Measurements from ENCODE around the gene HBE1. TPM values are rescaled to one million over a fixed set of nuclear protein-coding genes. Genes with fewer than 3 reads are reported as not detected.
A peak's percentile ranks its signal among the peaks of the same experiment; 100 is the strongest.

The HBE1 gene
- total and polyA plus RNA-seq, 2 of the 8 experiments (the other 6 are each of a cell fraction or from before 2014, with no cell fraction given): 0.39 TPM; not detected in 1

DNA sequence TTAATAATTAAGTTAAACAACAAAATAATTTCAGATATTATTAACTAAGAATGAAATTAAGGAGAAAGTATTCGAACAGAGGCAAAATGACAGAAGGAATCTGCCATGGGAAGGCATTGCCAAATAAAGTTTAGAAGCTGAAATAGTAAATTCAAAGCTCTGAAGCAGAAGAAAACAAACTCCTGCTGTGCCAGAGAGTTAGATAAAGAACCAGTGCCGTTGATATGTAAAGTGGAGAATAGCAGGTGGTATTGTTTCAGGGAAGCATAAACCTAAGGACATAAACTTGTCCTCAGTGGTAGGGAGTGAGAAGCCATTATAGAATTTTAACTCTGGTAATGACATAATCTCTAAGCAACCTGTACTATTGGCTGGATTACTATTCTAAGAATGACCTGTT lies 12.4 kb downstream of the HBE1 start (continued):
- TF ChIP-seq, protein P1, sequence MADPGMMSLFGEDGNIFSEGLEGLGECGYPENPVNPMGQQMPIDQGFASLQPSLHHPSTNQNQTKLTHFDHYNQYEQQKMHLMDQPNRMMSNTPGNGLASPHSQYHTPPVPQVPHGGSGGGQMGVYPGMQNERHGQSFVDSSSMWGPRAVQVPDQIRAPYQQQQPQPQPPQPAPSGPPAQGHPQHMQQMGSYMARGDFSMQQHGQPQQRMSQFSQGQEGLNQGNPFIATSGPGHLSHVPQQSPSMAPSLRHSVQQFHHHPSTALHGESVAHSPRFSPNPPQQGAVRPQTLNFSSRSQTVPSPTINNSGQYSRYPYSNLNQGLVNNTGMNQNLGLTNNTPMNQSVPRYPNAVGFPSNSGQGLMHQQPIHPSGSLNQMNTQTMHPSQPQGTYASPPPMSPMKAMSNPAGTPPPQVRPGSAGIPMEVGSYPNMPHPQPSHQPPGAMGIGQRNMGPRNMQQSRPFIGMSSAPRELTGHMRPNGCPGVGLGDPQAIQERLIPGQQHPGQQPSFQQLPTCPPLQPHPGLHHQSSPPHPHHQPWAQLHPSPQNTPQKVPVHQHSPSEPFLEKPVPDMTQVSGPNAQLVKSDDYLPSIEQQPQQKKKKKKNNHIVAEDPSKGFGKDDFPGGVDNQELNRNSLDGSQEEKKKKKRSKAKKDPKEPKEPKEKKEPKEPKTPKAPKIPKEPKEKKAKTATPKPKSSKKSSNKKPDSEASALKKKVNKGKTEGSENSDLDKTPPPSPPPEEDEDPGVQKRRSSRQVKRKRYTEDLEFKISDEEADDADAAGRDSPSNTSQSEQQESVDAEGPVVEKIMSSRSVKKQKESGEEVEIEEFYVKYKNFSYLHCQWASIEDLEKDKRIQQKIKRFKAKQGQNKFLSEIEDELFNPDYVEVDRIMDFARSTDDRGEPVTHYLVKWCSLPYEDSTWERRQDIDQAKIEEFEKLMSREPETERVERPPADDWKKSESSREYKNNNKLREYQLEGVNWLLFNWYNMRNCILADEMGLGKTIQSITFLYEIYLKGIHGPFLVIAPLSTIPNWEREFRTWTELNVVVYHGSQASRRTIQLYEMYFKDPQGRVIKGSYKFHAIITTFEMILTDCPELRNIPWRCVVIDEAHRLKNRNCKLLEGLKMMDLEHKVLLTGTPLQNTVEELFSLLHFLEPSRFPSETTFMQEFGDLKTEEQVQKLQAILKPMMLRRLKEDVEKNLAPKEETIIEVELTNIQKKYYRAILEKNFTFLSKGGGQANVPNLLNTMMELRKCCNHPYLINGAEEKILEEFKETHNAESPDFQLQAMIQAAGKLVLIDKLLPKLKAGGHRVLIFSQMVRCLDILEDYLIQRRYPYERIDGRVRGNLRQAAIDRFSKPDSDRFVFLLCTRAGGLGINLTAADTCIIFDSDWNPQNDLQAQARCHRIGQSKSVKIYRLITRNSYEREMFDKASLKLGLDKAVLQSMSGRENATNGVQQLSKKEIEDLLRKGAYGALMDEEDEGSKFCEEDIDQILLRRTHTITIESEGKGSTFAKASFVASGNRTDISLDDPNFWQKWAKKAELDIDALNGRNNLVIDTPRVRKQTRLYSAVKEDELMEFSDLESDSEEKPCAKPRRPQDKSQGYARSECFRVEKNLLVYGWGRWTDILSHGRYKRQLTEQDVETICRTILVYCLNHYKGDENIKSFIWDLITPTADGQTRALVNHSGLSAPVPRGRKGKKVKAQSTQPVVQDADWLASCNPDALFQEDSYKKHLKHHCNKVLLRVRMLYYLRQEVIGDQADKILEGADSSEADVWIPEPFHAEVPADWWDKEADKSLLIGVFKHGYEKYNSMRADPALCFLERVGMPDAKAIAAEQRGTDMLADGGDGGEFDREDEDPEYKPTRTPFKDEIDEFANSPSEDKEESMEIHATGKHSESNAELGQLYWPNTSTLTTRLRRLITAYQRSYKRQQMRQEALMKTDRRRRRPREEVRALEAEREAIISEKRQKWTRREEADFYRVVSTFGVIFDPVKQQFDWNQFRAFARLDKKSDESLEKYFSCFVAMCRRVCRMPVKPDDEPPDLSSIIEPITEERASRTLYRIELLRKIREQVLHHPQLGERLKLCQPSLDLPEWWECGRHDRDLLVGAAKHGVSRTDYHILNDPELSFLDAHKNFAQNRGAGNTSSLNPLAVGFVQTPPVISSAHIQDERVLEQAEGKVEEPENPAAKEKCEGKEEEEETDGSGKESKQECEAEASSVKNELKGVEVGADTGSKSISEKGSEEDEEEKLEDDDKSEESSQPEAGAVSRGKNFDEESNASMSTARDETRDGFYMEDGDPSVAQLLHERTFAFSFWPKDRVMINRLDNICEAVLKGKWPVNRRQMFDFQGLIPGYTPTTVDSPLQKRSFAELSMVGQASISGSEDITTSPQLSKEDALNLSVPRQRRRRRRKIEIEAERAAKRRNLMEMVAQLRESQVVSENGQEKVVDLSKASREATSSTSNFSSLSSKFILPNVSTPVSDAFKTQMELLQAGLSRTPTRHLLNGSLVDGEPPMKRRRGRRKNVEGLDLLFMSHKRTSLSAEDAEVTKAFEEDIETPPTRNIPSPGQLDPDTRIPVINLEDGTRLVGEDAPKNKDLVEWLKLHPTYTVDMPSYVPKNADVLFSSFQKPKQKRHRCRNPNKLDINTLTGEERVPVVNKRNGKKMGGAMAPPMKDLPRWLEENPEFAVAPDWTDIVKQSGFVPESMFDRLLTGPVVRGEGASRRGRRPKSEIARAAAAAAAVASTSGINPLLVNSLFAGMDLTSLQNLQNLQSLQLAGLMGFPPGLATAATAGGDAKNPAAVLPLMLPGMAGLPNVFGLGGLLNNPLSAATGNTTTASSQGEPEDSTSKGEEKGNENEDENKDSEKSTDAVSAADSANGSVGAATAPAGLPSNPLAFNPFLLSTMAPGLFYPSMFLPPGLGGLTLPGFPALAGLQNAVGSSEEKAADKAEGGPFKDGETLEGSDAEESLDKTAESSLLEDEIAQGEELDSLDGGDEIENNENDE (IDR thresholded peaks at IDR 0.05; ENCODE audit: insufficient replicate concordance, low read length): peak; percentile 83
- TF ChIP-seq TCF12 (IDR thresholded peaks at IDR 0.05; ENCODE audit: low read depth, low read length): peak; percentile 71
- 0 out of 4 replicates have a peak, but pooled peaks of 1 of the 2 experiments have one; percentile 61 for TF ChIP-seq HDAC2 (IDR thresholded peaks at IDR 0.05; ENCODE audit: borderline replicate concordance in 1 of 2, low read depth in 2 of 2, low read length in 2 of 2)
- TF ChIP-seq GTF2F1 (IDR thresholded peaks at IDR 0.05; ENCODE audit: borderline replicate concordance, low read depth, low read length): no peak
- 0 out of 2 replicates have a peak, but pooled peaks have one; percentile 53 for TF ChIP-seq SP1 (IDR thresholded peaks at IDR 0.05; ENCODE audit: low read depth, low read length)

Measured in H1 (cell line).